HG03521 (cell line): Measurements from ENCODE around the gene WFS1.

Experiments
- ATAC-seq: cut with Tn5 transposase; IDR thresholded peaks from one replicate; pipeline ENCODE4 v1.9.1; 2021; ENCODE audit warnings: mild to moderate bottlenecking, moderate library complexity; ENCODE audit not compliant: unreplicated experiment

The WFS1 gene

GRCh38 chr4:6269616-6270511, at the start of gene WFS1:
Gene WFS1 (plus strand): TSS chr4:6269850. CDS start chr4:6277456, 7,606 bp downstream.
- peak; percentile 100 for ATAC-seq

- no peak for ATAC-seq
Measured at GRCh38 chr4:6221301-6221850, 48.3 kb upstream of the WFS1 start.

- no peak for ATAC-seq
Measured at GRCh38 chr4:6221851-6222760, 47.5 kb upstream of the WFS1 start.

- no peak for ATAC-seq
Measured at GRCh38 chr4:6222761-6223292, 46.8 kb upstream of the WFS1 start.

- no peak for ATAC-seq
Measured at GRCh38 chr4:6224735-6225134, 44.9 kb upstream of the WFS1 start.

GRCh38 chr4:6225469-6225868, 44.2 kb upstream of the WFS1 start:
- no peak for ATAC-seq

- no peak for ATAC-seq
Measured at GRCh38 chr4:6226506-6226905, 43.1 kb upstream of the WFS1 start.

- no peak for ATAC-seq
Measured at GRCh38 chr4:6227412-6228157, 42.1 kb upstream of the WFS1 start.

- ATAC-seq = no peak
Measured at GRCh38 chr4:6228158-6229067, 41.2 kb upstream of the WFS1 start.

- no peak for ATAC-seq
Measured at GRCh38 chr4:6229095-6229494, 40.6 kb upstream of the WFS1 start.

- ATAC-seq = no peak
Measured at GRCh38 chr4:6229671-6230501, 39.8 kb upstream of the WFS1 start.

- no peak for ATAC-seq
Measured at GRCh38 chr4:6230502-6230785, 39.2 kb upstream of the WFS1 start.

GRCh38 chr4:6230827-6231662, 38.6 kb upstream of the WFS1 start:
- no peak for ATAC-seq

- ATAC-seq = no peak
Measured at GRCh38 chr4:6231663-6232165, 37.9 kb upstream of the WFS1 start.

- no peak for ATAC-seq
Measured at GRCh38 chr4:6232836-6233785, 36.5 kb upstream of the WFS1 start.

- ATAC-seq = no peak
Measured at GRCh38 chr4:6233929-6234328, 35.7 kb upstream of the WFS1 start.

GRCh38 chr4:6235012-6235411, 34.6 kb upstream of the WFS1 start:
- ATAC-seq = no peak
